Glutamatergic neuron (in vitro differentiated cells): ENCODE data around the gene SPPL2C. TPM values are rescaled to one million over a fixed set of nuclear protein-coding genes. Genes with fewer than 3 reads are reported as not detected.

ENCODE experiments used
- DNase-seq: peaks from one replicate; pipeline ENCODE4 v3.0.0; 2022
- H3K27ac Mint-ChIP-seq: one replicate; pipeline ENCODE4 v1.8.0; 2020; ENCODE audit warnings: mild to moderate bottlenecking, mixed read lengths, inconsistent platforms; ENCODE audit not compliant: unreplicated experiment
- H3K27me3 Mint-ChIP-seq: one replicate; pipeline ENCODE4 v1.8.0; 2020; ENCODE audit warnings: mild to moderate bottlenecking, moderate library complexity, mixed read lengths, inconsistent platforms; ENCODE audit not compliant: unreplicated experiment
- H3K36me3 Mint-ChIP-seq: one replicate; pipeline ENCODE4 v1.8.0; 2020; ENCODE audit warnings: mild to moderate bottlenecking, mixed read lengths, inconsistent platforms; ENCODE audit not compliant: unreplicated experiment
- H3K4me1 Mint-ChIP-seq: one replicate; pipeline ENCODE4 v1.8.0; 2020; ENCODE audit warnings: mild to moderate bottlenecking, low read depth, mixed read lengths, inconsistent platforms; ENCODE audit not compliant: unreplicated experiment
- H3K4me3 Mint-ChIP-seq: one replicate; pipeline ENCODE4 v1.8.0; 2020; ENCODE audit warnings: mild to moderate bottlenecking, mixed read lengths, inconsistent platforms; ENCODE audit not compliant: unreplicated experiment
- H3K9me3 Mint-ChIP-seq: one replicate; pipeline ENCODE4 v1.8.0; 2020; ENCODE audit warnings: mild to moderate bottlenecking, moderate library complexity, mixed read lengths, inconsistent platforms; ENCODE audit not compliant: unreplicated experiment
- total RNA-seq: library from RNA; stranded (reverse); fragmentation: NEBNext Ultra II Directional; extraction: Animal tissue kit (Norgen Biotek cat#: 25700); gene quantifications from one replicate; pipeline ENCODE4 v1.2.1, GENCODE V29; 2021; ENCODE audit not compliant: unreplicated experiment
- TF ChIP-seq, protein P1 (sequence below): fragments of 200-600 bp; sonication (generic); IDR thresholded peaks from one replicate; pipeline ENCODE4 v1.5.0; 2021; ENCODE audit not compliant: partially characterized antibody, unreplicated experiment

The SPPL2C gene
- total RNA-seq, 1 donor from 2014 or later: not detected

DNA sequence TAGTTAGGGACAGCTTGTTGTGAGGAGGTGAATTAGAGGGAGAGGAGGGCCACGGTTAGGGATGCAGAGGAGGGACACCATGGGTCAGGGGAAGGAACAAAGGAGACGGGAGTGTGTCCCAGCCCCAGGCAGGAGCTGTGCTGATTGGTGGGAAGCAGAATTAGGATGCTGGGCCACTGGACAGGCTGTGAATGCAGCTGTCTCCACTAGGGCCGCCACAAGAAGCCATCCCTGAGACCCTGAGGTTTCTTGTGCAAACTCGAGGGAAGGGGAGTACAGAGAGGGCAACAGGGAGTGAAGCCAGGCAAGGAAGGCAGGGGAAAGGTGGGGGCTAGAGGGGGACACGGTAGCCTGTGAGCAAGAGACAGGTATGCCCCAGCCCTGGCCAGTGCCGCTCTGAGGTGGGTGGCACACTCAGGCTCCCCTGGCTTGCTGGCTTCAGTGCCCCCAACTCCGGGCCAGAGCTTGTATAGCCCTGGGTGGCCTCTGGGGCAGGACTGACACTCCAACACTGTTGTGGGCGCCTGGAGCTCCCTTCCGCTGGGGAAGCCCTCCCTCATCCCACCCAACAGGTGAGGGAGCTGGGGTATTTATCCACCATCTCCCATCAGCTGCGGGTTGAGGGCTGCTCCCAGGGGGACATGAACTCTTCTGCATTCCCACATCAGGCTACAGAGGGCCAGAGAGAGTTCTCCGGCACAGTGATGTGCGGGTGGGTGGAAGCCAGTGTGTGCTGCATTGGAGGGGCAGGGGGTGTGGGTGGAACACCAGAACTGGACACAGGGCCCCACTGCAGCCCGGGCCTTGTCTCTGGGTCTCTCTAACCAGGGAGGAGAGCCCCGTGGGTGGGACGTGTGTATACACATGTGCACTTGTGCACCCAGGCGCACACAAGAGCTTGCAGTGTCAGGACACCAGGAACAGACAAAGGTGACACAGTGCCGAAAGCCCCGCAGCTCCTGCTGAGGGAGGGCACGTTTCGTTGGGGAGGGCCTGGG is 8.3 kb upstream of the SPPL2C start:
- Mint-ChIP-seq H3K27ac (no peak overlapping the region), H3K9me3 (peaks cover 1% of the 10 kb centered on the region), H3K36me3 (no peaks in the 10 kb centered on the region), H3K4me3 (no peak overlapping the region), H3K27me3 (peaks cover 4% of the 10 kb centered on the region), H3K4me1 (no peaks in the 10 kb centered on the region)
- DNase-seq: no peak
- TF ChIP-seq, protein P1, sequence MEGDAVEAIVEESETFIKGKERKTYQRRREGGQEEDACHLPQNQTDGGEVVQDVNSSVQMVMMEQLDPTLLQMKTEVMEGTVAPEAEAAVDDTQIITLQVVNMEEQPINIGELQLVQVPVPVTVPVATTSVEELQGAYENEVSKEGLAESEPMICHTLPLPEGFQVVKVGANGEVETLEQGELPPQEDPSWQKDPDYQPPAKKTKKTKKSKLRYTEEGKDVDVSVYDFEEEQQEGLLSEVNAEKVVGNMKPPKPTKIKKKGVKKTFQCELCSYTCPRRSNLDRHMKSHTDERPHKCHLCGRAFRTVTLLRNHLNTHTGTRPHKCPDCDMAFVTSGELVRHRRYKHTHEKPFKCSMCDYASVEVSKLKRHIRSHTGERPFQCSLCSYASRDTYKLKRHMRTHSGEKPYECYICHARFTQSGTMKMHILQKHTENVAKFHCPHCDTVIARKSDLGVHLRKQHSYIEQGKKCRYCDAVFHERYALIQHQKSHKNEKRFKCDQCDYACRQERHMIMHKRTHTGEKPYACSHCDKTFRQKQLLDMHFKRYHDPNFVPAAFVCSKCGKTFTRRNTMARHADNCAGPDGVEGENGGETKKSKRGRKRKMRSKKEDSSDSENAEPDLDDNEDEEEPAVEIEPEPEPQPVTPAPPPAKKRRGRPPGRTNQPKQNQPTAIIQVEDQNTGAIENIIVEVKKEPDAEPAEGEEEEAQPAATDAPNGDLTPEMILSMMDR: no peak

DNA sequence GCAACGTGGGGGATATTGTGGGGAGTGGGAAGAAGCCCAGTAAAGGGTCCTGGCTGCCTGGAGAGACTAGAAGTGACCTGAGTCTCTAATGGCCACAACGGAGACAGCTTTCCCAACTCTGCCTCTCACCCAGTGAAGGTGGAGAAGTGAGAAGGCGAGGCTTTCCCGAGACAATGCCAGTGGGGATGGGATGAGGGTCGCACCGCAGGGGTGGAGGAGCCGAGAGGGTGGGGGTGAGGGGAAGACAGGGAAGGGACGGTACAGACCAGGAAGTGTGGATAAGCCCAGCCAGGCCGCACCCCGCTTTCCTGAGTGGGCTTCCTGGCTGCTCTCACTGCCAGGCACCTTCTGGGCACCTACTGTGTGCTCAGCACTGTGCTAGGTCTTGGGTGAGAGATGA is 7.5 kb upstream of the SPPL2C start:
- DNase-seq: no peak
- TF ChIP-seq, protein P1: no peak
- H3K4me3 Mint-ChIP-seq: no peak overlapping the region
- peaks cover 1% of the 10 kb centered on the region for H3K9me3 Mint-ChIP-seq
- no peaks in the 10 kb centered on the region for H3K36me3 Mint-ChIP-seq
- no peak overlapping the region for H3K27ac Mint-ChIP-seq
- H3K27me3 Mint-ChIP-seq: peaks cover 4% of the 10 kb centered on the region
- H3K4me1 Mint-ChIP-seq: peaks cover 5% of the 10 kb centered on the region

DNA sequence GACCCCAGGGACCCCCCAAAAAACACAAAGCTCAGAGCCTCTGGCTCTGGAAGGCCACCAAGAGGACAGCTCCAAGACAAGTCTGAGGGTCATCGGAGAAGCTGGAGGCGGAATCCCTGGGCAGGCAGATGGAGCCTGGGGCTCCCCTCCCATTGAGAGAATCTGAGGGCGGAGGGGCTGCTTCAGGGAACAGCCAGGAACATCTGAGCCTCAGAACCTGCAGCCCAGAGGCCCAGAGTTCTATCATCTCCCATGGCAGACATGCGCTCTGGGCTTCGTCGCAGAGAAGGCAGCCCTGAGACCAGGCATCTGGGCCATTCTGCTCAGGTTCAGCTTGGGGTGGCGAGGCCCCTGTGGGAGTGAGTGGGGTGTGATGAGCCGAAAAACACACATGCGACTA is 7.1 kb upstream of the SPPL2C start:
- Mint-ChIP-seq H3K4me1 (peaks cover 7% of the 10 kb centered on the region), H3K4me3 (no peak overlapping the region), H3K36me3 (no peaks in the 10 kb centered on the region), H3K9me3 (peaks cover 2% of the 10 kb centered on the region), H3K27ac (no peak overlapping the region), H3K27me3 (peaks cover 4% of the 10 kb centered on the region)
- TF ChIP-seq, protein P1: no peak
- no peak for DNase-seq

DNA sequence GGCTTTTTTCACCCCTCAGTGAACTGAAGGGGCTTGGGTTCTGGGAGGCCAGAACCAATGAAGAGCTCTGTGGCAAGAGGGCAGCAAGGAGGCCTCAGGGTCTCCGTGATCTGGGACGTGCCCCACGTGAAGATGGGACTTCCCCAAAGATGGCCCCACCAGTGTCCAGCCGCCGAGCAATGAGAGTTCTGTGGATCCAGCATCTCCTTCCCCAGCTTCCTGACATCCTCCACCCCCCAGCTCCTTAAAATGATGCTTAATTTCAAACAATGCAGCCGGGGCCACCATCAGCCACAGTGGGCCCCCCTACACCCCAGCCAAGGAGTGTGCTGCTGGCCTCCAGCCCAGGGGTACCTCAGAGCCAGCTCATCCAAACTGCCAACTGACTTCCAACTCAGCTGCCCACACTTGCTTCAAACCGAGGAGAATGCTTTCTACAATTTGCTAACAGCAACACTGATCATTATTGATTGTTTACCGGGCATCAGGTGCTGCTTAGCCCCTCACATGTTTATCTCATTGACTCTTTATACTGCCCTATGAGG is 5.9 kb upstream of the SPPL2C start:
- Mint-ChIP-seq H3K27me3 (peaks cover 4% of the 10 kb centered on the region), H3K4me3 (no peak overlapping the region), H3K4me1 (peaks cover 7% of the 10 kb centered on the region), H3K27ac (no peak overlapping the region), H3K36me3 (no peaks in the 10 kb centered on the region), H3K9me3 (peaks cover 3% of the 10 kb centered on the region)
- no peak for DNase-seq
- TF ChIP-seq, protein P1: no peak

DNA sequence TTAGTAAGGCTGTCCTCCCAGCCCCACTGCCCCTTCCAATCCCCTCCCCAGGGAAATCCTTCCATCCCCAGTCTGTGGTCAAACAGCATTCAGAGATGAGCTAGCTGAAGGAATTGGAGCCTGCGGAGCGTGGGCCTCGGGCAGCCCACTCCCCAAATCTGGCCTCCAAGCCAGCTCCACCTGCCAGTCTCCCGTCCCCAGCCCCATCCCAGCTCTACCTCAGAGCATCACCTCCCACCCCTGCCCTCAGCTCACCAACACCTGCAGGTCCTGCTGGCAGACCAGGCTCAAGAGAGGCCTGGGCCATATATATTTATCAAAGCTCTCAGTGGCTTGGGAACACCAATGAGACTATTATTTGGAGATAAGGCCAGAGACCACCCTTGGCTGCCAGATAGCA is 5.2 kb upstream of the SPPL2C start:
- Mint-ChIP-seq H3K4me1 (peaks cover 7% of the 10 kb centered on the region), H3K9me3 (peaks cover 3% of the 10 kb centered on the region), H3K27me3 (peaks cover 4% of the 10 kb centered on the region)

More for the DNA sequence above, 5.2 kb upstream of the SPPL2C start:
- no peak overlapping the region for H3K4me3 Mint-ChIP-seq
- no peak for DNase-seq
- TF ChIP-seq, protein P1: no peak
- H3K27ac Mint-ChIP-seq: no peak overlapping the region
- no peaks in the 10 kb centered on the region for H3K36me3 Mint-ChIP-seq
